ENCODE data around the gene HPS4.

DNA sequence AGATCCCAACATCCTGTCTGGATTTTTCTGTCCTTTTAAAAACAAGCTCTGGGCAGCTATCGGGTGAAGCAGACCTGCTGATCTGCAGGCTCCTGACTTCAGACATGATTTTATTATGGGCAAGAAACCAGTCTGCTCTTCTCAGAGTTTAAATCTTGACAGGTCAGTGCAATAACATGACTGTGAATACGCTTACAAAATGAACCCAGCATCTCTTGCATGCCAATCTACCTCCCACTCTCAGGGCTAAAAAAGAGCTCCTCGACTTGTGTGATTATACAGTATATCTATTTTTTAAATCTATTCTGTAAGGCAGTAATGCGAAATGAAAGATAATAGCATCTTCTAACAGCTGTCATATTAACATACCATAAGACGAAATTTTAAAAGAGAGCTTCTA is 73.2 kb downstream of the HPS4 start:
- TF ChIP-seq, protein P1, sequence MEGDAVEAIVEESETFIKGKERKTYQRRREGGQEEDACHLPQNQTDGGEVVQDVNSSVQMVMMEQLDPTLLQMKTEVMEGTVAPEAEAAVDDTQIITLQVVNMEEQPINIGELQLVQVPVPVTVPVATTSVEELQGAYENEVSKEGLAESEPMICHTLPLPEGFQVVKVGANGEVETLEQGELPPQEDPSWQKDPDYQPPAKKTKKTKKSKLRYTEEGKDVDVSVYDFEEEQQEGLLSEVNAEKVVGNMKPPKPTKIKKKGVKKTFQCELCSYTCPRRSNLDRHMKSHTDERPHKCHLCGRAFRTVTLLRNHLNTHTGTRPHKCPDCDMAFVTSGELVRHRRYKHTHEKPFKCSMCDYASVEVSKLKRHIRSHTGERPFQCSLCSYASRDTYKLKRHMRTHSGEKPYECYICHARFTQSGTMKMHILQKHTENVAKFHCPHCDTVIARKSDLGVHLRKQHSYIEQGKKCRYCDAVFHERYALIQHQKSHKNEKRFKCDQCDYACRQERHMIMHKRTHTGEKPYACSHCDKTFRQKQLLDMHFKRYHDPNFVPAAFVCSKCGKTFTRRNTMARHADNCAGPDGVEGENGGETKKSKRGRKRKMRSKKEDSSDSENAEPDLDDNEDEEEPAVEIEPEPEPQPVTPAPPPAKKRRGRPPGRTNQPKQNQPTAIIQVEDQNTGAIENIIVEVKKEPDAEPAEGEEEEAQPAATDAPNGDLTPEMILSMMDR (IDR thresholded peaks at IDR 0.05): no peak
- TF ChIP-seq POLR2A (IDR thresholded peaks at IDR 0.05) (no peak), EP300 (IDR thresholded peaks at IDR 0.05) (no peak)
